GM21528 (cell line): ENCODE results near the gene CCP110.
"Not testable (repeated sequence)": the region's sequence is repeated elsewhere in the genome, so short reads cannot be mapped to it uniquely, and the experiment has no call there.

Experiments
- ATAC-seq: cut with Tn5 transposase; IDR thresholded peaks from one replicate; pipeline ENCODE4 v1.9.1; 2021; ENCODE audit warnings: mild to moderate bottlenecking, moderate library complexity; ENCODE audit not compliant: unreplicated experiment, low FRiP score

The CCP110 gene

GRCh38 chr16:19543278-19543996, 19.7 kb downstream of the CCP110 start:
- not testable (repeated sequence) for ATAC-seq

GRCh38 chr16:19548144-19548543, 24.4 kb downstream of the CCP110 start:
- no peak for ATAC-seq

DNA sequence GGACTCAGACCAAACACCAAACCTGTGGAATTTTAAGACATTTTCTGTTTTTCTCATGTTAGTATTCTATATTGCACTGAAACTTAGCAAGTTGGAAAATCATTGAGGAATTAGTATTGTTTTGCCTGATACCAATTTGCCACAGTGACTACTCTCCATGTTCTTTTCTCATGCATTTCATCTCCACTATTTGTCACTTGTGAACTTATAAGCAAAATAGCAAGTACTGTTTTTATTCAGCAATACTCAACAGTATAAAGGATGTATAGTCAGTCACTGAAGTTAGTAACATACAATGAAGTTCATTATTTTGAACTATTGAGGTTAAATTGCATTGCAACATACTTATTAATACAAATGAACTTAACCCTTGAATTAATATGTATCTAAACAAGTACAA, 25.9 kb downstream of the CCP110 start:
- ATAC-seq, result no peak

- ATAC-seq, result peak; percentile 95
Observed at GRCh38 chr16:19555186-19555937, 31.6 kb downstream of the CCP110 start, which contains the start of gene VPS35L. Gene VPS35L, plus strand, starts transcription at chr16:19555703. Its CDS starts 27 bp downstream, at chr16:19555730.

DNA sequence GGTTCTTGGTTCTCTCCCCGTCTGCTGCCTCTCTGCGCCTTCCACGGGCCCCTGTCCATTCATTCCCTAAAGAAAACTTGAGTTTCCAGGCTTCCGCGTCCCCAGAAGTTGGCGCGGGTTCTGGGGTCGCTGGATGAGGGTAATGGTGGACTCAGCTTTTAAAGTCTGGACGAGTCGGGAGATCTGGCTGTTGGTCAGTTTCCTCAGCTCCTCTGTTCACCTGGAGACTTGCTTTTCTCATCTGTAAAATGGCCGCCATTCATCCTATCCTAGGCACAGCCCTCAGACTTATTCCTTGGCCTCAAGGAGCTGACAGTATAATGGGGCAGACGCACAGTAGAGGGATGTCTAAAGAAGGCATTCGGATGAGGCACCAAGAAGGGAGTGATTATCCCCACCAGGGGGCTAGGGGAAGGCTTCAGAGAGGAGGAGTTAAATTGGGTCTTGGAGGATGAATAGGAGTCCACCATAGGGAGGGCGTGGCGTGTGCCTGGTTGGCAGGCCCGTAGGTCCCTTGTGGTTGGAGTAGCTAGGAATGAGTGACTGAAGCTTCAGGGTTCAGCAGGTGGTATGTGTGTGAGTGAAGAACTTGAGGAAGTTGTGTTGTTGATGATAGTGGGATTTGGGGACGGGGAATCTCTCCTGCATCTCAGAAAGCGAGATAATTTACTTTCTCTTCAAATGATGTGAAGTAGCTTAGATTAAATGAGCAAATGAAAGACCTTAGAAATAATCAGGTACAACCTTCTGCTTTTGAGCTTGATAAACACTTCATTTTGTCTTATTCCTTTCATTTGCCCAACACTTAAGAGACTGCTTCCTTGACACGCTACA, 32.4 kb downstream of the CCP110 start:
- no peak for ATAC-seq

DNA sequence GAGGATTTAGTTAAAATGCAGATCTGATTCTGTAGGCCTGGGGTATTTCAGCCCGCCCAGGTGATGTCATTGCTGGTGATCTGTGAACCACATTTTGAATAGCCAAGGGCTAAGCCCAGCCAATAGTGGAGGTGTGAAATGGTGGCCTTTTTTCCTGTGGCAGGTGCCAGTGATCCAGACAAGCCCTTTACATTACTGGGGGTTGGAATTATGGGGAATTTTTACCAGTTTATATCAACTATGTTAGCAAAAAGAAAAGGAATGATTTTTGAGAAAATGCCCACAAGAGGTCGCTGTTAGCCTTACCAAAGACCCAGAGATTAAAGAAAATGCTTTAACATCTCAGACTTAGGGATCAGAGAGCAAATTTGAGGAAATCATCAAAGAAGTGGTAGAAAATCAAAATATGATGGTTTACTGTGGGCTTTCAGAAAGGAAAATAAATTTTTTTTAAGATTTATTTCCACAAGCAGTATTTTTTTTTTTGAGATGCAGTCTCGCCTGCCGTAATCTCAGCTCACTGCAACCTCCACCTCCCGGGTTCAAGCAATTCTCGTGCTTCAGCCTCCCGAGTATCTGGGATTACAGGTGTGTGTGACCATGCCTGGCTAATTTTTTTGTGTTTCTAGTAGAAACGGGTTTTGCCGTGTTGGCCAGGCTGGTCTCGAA, 35.6 kb downstream of the CCP110 start:
- ATAC-seq, result no peak

DNA sequence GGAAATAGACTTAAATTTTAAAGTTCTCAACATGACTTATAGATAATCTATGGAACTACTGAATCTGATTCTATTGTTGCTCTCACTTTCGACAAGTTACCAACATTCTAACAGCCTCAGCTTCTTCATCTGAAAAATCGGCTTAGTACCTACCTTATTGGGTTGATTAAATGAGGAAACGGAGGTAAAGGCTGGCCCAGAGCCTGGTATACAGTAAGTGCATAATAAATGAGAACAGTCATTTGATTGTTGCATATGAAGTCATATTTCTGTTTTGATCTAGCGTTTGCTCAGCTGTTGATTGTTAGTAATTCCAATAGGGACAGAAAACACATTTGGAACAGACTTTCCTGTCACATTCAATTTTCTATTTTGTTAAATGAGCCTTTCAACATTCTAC, 36.3 kb downstream of the CCP110 start:
- ATAC-seq, result no peak

GRCh38 chr16:19563377-19563776, 39.6 kb downstream of the CCP110 start:
- ATAC-seq, result no peak

DNA sequence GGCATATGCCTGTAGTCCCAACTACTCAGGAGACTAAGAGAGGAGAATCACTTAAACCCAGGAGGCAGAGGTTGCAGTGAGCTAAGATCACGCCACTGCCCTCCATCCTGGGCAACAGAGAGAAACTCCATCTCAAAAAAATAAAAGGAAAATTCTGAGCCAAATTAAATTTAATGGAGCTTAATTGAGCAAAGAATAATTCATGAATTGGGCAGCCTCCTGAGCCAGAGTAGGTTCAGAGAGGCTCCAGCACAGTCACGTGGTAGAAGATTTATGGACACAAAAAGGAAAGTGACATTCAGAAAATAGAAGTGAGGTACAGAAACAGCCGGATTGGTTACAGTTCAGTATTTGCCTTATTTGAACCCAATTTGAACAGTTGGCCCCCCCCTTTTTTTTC, 42.6 kb downstream of the CCP110 start:
- ATAC-seq, result no peak

DNA sequence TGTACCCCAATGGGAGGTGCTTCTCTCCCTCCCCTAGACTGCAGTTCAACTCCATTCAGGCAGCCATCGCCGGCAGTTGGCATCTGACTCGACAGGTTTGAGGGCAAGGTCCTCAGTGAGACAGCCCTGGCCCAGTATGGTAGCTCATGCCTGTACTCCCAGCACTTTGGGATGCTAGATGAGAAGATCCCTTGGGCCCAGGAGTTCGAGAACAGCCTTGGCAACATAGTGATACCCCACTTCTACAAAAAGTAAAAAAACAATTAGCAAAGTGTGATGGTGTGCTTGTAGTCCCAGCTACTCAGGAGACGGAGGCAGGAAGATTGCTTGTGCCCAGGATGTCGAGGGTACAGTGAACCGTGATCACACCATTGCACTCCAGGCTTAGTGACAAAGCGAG, 43.8 kb downstream of the CCP110 start:
- ATAC-seq, result no peak

- ATAC-seq, result no peak
Observed at GRCh38 chr16:19573997-19574396, 50.3 kb downstream of the CCP110 start.

DNA sequence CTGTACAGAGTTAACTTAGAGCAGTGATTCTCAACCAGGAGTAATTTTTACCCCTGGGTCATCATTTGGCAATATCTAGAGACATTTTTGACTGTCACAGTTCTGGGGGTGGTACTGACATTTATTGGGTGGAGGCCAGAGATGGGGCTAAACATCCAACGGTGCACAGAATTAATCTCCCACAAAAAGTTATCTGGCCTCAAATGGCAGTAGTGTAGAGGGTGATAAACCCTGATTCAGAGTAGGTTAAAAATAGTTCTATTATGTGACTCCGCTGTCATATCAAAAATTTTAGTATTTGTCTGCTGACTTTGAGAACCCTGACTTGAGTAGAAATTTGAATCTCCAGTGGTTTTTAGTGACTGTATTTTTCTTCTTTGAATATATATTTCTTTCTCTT, 50.9 kb downstream of the CCP110 start:
- no peak for ATAC-seq

DNA sequence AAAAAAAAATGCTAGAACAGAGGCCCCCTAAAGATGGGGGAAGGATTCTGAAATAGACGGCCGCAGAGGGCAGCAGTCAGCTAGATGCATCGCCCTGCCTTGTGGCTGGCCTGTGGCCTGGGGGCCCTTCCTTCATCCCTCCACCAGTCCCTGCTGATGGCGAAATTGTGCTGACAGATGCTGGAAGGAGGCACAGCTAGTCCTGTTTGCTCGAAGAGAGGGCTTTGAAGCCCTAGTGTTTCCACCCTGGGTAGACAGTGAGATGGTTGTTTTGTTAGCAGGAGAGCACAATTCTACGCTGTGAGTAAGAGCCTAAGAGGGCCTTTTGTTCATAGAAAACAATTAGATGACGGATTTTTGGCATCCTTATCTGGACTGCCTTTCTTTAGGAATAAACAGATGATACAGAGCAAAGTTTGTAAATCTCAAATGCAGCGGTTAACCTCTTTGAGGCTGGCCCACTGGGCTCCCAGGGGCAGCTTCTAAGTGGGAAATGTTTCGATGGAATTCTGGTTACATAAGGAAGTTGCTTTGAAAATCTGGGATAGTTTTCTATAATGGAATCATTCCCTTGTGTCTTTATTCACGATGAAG, 54.7 kb downstream of the CCP110 start:
- no peak for ATAC-seq

DNA sequence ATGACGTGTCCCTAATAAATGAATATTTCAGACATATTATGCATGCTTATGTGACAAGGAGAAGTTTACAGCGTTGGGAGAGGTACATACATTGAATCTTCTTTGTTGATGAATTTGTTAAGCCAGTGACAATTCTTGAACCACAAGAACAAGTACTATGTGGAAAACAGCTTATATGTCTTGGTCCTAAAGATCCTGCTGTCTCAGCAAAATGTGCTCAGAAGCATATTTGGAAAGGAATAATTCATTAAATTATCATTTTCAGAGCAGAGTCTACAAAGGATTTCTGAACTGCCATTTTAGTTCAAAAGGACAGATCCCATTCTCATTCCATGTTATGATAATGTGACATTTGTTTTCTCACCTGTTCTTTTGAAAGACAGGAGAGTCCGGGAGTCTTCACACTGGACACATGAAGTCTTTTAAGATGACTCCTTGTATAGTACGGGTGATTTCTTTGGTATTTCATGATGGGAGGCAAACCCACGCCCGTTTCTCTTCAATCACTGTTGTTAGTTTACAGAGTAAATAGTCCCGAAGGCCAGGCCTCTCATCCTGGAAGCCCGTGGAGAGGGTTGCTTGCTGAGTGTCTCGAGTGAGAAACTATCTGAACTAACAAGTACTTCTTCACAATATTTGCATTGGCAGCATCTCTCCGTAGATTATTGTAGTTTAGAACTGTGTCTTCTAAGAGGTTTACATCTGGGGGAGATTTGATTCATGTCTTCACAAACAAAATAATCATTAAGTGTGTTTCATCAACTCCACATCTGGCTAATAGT, 58.5 kb downstream of the CCP110 start:
- no peak for ATAC-seq

DNA sequence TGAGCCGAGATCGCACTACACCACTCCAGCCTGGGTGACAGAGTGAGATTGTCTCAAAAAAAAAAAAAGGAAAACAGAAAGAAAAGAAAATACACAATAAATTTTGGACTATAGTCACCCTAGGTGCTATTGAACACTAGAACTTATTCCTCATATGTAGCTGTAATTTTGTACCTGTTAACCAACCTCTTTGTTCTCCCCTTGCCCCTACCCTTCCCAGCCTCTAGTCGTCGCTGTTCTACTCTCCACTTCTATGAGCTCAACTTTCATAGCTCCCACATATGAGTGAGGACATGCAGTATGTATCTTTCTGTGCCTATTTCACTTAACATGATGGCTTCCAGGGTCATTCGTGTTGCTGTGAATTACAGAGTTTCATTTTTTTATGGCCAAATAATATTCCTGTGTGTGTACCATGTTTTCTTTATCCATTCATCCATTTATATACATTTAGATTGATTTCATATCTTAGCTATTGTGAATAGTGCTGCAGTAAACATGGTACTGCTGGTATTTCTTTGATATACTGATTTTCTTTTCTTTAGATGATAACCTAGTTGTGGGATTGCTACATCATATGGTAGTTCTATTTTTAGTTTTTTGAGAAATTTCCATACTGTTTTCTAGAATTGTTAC, 60.0 kb downstream of the CCP110 start:
- ATAC-seq, result no peak

GRCh38 chr16:19588661-19589060, 64.9 kb downstream of the CCP110 start:
- ATAC-seq, result no peak

- ATAC-seq, result no peak
Observed at GRCh38 chr16:19589106-19589505, 65.4 kb downstream of the CCP110 start.

GRCh38 chr16:19589771-19590302, 66.1 kb downstream of the CCP110 start:
- no peak for ATAC-seq
